Brain microvascular endothelial cell (primary cell): ENCODE results near the gene ITIH5.
"Not testable (repeated sequence)": the region's sequence is repeated elsewhere in the genome, so short reads cannot be mapped to it uniquely, and the experiment has no call there.

Source experiments
- DNase-seq: peaks from one replicate; pipeline ENCODE4 v3.0.0-alpha.2; 2020
- H3K27ac ChIP-seq: fragments of 250-450 bp; sonication (Bioruptor Pico); 2 replicates; pipeline ENCODE4 v1.5.1; 2020; ENCODE audit warnings: mild to moderate bottlenecking, moderate library complexity
- H3K27me3 ChIP-seq: fragments of 250-450 bp; sonication (Bioruptor Pico); replicated peaks from 2 replicates; pipeline ENCODE4 v1.5.1; 2020; ENCODE audit warnings: mild to moderate bottlenecking
- H3K36me3 ChIP-seq: fragments of 250-450 bp; sonication (Bioruptor Pico); replicated peaks from 2 replicates; pipeline ENCODE4 v1.5.1; 2020; ENCODE audit warnings: mild to moderate bottlenecking
- H3K4me3 ChIP-seq: 2 replicates; pipeline ENCODE4 v1.5.1; 2011; ENCODE audit warnings: low read depth, mild to moderate bottlenecking, control low read depth, low read length, moderate library complexity
- in situ Hi-C: cut with HindIII; loops from 2 replicates; pipeline ENCODE4 v1.10.0; 2017; ENCODE audit warnings: low sequenced_read_pairs, low pct_ligation_motif_present
- TF ChIP-seq, protein P1 (sequence below): IDR thresholded peaks from 2 replicates; pipeline ENCODE4 v1.5.1; 2011; ENCODE audit warnings: low read depth, mild to moderate bottlenecking, moderate library complexity, low read length, control low read depth, inconsistent platforms; ENCODE audit errors: missing control alignments

The ITIH5 gene

DNA sequence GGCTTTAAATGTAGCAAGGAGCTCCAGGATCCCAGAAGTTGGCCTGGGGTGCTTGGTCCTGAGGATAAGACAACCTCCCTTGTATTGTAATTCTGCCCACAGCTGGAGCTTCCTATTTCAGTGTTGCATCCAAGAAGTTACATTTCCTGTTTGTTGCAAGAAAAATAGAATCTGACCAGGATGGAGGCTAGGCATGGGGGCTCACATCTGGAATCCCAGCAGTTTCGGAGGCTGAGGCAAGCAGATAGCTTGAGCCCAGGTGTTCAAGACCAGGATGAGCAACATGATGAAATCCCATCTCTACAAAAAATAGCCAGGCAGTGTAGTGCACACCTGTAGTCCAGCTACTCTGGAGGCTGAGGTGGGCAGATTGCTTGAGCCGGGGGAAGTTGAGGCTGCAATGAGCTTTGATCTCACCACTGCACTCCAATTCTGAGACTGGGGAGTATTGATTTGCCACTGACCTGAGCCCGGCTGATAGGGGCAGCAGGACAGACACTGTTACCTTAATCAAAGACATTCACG, 35.6 kb upstream of the ITIH5 start:
- Histone ChIP-seq H3K36me3 (no peaks in the 10 kb centered on the region), H3K4me3 (no peak overlapping the region), H3K27ac (no peak overlapping the region), H3K27me3 (no peaks in the 10 kb centered on the region)
- TF ChIP-seq, protein P1, sequence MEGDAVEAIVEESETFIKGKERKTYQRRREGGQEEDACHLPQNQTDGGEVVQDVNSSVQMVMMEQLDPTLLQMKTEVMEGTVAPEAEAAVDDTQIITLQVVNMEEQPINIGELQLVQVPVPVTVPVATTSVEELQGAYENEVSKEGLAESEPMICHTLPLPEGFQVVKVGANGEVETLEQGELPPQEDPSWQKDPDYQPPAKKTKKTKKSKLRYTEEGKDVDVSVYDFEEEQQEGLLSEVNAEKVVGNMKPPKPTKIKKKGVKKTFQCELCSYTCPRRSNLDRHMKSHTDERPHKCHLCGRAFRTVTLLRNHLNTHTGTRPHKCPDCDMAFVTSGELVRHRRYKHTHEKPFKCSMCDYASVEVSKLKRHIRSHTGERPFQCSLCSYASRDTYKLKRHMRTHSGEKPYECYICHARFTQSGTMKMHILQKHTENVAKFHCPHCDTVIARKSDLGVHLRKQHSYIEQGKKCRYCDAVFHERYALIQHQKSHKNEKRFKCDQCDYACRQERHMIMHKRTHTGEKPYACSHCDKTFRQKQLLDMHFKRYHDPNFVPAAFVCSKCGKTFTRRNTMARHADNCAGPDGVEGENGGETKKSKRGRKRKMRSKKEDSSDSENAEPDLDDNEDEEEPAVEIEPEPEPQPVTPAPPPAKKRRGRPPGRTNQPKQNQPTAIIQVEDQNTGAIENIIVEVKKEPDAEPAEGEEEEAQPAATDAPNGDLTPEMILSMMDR: no peak
- in situ Hi-C loops: no loop called here
- no peak for DNase-seq

GRCh38 chr10:7701158-7701742, 34.5 kb upstream of the ITIH5 start:
- Histone ChIP-seq H3K4me3 (no peak overlapping the region), H3K27me3 (no peaks in the 10 kb centered on the region), H3K27ac (no peak overlapping the region), H3K36me3 (no peaks in the 10 kb centered on the region)
- DNase-seq: no peak
- TF ChIP-seq, protein P1: no peak
- in situ Hi-C loops: no loop called here

DNA sequence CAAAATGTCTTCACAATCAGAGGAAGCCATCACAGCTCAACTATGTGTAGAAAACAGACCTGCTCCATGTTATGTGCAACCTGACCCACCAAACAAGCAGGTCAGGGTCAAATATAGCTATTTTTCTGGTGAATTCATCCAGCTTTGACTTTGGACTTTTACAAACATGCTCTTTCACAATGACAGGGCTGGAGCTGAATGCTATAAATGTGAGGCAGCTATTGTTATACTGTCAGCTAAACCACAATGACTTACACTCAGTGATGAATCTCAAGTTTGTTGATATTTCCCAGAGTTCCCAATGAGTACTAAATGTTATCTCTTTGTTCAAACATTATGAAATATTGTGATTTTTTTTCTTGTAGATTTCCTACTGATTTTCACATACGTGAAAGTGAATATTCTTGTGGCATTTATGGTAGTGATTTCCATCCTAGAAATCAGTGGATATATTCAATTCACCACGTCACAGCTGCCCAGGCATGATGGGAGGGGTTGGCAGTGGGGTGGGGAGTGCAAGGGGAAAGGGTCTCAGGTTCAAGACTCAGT, 33.9 kb upstream of the ITIH5 start:
- no peaks in the 10 kb centered on the region for H3K36me3 ChIP-seq
- TF ChIP-seq, protein P1: no peak
- H3K27me3 ChIP-seq: no peaks in the 10 kb centered on the region
- no peak overlapping the region for H3K27ac ChIP-seq
- in situ Hi-C loops: no loop called here
- peak; percentile 5 for DNase-seq
- no peak overlapping the region for H3K4me3 ChIP-seq

DNA sequence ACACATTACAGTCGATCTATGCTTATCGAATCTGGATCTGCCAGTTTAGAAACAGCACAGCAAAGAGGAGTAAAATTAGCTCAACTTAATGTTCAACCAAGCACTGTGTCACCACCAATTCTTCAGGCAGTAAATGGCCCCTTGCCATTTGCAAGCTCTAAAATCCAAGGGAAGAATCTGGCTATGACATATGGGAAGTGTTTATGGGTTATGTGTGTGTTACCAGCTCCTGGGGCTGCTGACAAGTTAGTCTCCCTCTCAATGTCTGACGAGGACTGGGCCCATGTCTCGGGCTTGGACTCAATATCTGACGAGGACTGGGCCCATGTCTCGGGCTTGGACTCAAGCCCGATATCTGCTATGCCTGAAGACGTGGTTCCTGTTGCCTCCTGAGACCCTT, 30.7 kb upstream of the ITIH5 start:
- no peaks in the 10 kb centered on the region for H3K36me3 ChIP-seq
- no peak overlapping the region for H3K4me3 ChIP-seq
- no peak overlapping the region for H3K27ac ChIP-seq
- in situ Hi-C loops: no loop called here
- DNase-seq: no peak
- H3K27me3 ChIP-seq: no peaks in the 10 kb centered on the region
- TF ChIP-seq, protein P1: no peak

GRCh38 chr10:7696545-7696944, 29.8 kb upstream of the ITIH5 start:
- H3K4me3 ChIP-seq: no peak overlapping the region
- no peak for DNase-seq
- no peaks in the 10 kb centered on the region for H3K27me3 ChIP-seq
- in situ Hi-C loops: no loop called here
- TF ChIP-seq, protein P1: no peak
- H3K36me3 ChIP-seq: no peaks in the 10 kb centered on the region
- no peak overlapping the region for H3K27ac ChIP-seq

DNA sequence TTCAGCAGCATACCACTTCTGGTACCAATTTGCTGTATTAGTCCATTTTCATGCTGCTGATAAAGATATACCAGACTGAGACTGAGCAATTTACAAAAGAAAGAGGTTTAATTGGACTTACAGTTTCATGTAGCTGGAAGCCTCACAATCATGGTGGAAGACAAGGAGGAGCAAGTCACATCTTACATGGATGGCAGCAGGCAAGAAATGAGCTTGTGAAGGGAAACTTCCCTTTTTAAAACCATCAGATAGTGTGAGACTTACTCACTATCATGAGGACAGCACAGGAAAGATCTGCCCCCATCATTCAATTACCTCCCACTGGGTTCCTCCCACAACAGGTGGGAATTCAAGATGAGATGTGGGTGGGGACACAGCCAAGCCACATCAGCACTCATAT, 26.4 kb upstream of the ITIH5 start:
- H3K4me3 ChIP-seq, in situ Hi-C loops: not testable (repeated sequence)

GRCh38 chr10:7692368-7692767, 25.6 kb upstream of the ITIH5 start:
- in situ Hi-C loops, DNase-seq, H3K36me3 ChIP-seq, H3K27me3 ChIP-seq, H3K4me3 ChIP-seq, H3K27ac ChIP-seq: not testable (repeated sequence)

More for the DNA sequence above, 26.4 kb upstream of the ITIH5 start:
- not testable (repeated sequence) for H3K27ac ChIP-seq, H3K36me3 ChIP-seq, H3K27me3 ChIP-seq, DNase-seq

DNA sequence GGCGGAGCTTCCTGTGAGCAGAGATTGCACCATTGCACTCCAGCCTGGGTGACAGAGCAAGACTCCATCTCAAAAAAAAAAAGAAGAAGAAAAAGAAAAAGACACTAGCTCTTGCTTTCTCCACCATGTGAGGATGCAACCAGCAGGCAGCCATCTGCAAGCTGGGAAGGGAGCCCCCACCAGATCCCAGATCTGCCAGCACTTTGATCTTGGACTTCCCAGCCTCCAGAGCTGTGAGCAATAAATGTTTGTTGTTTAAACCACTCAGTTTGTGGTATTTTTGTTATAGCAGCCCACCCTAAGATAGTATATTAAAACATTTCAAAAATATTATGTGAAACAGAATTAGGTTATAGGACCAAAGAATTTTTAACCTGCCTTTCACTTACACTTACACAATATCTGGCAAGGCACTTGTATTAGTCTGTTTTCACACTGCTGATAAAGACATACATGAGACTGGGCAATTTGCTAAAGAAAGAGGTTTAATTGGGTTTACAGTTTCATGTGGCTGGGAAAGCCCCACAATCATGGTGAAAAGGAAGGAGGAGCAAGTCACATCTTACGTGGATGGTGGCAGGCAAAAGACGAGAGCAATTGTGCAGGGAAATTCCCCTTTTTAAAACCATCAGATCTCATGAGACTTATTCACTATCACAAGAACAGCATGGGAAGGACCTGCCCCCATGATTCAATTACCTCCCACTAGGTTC, 24.3 kb upstream of the ITIH5 start:
- H3K27ac ChIP-seq, H3K4me3 ChIP-seq, DNase-seq, H3K36me3 ChIP-seq, H3K27me3 ChIP-seq, in situ Hi-C loops: not testable (repeated sequence)
